SU-DHL-6 (cell line): ENCODE measurements around the gene DPP6.

ENCODE experiments used
- EZH2phosphoT487 ChIP-seq: fragments of 200-600 bp; sonication (generic), shearing (Covaris generic); conservative IDR thresholded peaks from 2 replicates; pipeline ENCODE4 v1.6.1; 2018; ENCODE audit warnings: mild to moderate bottlenecking, antibody characterized with exemption, low read length, moderate library complexity, mixed read lengths
- TF ChIP-seq, protein P1 (sequence below): fragments of 200-600 bp; sonication (generic); IDR thresholded peaks from one replicate; pipeline ENCODE4 v1.5.1; 2017; ENCODE audit warnings: antibody characterized with exemption, mild to moderate bottlenecking, low read length, moderate library complexity; ENCODE audit not compliant: insufficient read depth, poor library complexity, severe bottlenecking

DNA sequence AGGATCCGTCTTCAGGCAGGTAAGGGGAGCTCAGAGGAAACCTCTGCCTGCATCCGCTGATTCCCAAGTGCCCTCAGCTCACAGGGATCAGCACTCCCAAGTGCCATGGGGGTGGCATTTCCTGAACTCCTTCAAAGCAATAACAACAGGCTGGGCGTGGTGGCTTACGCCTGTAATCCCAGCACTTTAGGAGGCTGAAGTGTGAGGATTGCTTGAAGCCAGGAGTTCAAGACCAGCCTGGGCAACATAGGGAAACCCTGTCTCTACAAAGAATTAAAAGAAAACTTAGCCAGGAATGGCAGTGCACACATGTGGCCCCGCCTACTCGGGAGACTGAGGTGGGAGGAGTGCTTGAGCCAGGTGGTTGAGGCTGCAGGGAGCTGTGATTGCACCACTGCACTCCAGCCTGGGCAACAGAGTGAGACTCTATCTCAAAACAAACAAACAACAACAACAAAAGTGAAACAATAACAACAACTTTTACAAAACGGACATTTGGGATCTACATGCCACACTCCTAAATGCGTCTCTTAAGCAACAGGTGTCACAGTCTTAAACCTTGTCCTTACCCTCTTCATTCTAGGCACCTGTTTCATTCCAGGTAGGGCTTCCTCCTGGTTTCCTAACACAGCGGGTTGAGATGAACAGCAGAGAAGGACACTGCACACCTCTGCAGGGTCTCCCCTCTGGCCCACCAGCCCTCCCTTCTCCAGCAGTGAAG is 877.0 kb downstream of the DPP6 start:
- TF ChIP-seq, protein P1, sequence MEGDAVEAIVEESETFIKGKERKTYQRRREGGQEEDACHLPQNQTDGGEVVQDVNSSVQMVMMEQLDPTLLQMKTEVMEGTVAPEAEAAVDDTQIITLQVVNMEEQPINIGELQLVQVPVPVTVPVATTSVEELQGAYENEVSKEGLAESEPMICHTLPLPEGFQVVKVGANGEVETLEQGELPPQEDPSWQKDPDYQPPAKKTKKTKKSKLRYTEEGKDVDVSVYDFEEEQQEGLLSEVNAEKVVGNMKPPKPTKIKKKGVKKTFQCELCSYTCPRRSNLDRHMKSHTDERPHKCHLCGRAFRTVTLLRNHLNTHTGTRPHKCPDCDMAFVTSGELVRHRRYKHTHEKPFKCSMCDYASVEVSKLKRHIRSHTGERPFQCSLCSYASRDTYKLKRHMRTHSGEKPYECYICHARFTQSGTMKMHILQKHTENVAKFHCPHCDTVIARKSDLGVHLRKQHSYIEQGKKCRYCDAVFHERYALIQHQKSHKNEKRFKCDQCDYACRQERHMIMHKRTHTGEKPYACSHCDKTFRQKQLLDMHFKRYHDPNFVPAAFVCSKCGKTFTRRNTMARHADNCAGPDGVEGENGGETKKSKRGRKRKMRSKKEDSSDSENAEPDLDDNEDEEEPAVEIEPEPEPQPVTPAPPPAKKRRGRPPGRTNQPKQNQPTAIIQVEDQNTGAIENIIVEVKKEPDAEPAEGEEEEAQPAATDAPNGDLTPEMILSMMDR, result no peak
- TF ChIP-seq EZH2phosphoT487, result no peak
